Prostate gland (tissue), 2 donors: ENCODE measurements around the gene SP5.

Experiments
- CTCF ChIP-seq, 4 experiments: fragments of 200-600 bp in 2 of 4; fragments of 450-650 bp in 2 of 4; sonication (generic) in 2 of 4; IDR thresholded peaks; 1 replicate in 3 of 4; 2 replicates in 1 of 4; pipeline ENCODE4 v1.5.1; 2016 to 2019; ENCODE audit warnings: antibody characterized with exemption in 4 of 4, mild to moderate bottlenecking in 2 of 4, moderate library complexity in 2 of 4
- POLR2A ChIP-seq: fragments of 450-650 bp; IDR thresholded peaks from one replicate; pipeline ENCODE4 v1.6.1; 2016; ENCODE audit warnings: antibody characterized with exemption, mild to moderate bottlenecking
- POLR2AphosphoS5 ChIP-seq: sonication (generic); formaldehyde crosslinking; IDR thresholded peaks from one replicate; pipeline ENCODE4 v1.6.1; 2017; ENCODE audit warnings: antibody characterized with exemption

- TF ChIP-seq POLR2A (no peak), CTCF (IDR thresholded peaks at IDR 0.05) (no peak), POLR2AphosphoS5 (no peak)
Measured at GRCh38 chr2:170670651-170671050, 44.5 kb upstream of the SP5 start.
